Calu3 (cell line): ENCODE results near the gene DYNLT2. TPM values are rescaled to one million over a fixed set of nuclear protein-coding genes. Genes with fewer than 3 reads are reported as not detected.
"Not testable (repeated sequence)": the region's sequence is repeated elsewhere in the genome, so short reads cannot be mapped to it uniquely, and the experiment has no call there.

Source experiments
- BruUV-seq: library from RNA; stranded (reverse); fragments of 400-500 nt; replicated peaks from 2 replicates; lab custom pipeline; 2021; lab: Mats Ljungman, UMichigan
- CTCF ChIA-PET: fragments of 300-600 bp; sonication (Branson Sonifier 250); formaldehyde crosslinking; loops from one replicate; lab custom pipeline; 2022; ENCODE audit warnings: antibody characterized with exemption; lab: Charles Lee
- DNase-seq: peaks from one replicate; pipeline ENCODE4 v3.0.0; 2022
- H3K27ac Mint-ChIP-seq: one replicate; pipeline ENCODE4 v1.8.0; 2022; ENCODE audit warnings: mixed read lengths; ENCODE audit not compliant: unreplicated experiment
- H3K27me3 Mint-ChIP-seq: one replicate; pipeline ENCODE4 v1.8.0; 2022; ENCODE audit warnings: mixed read lengths; ENCODE audit not compliant: unreplicated experiment
- H3K36me3 Mint-ChIP-seq: one replicate; pipeline ENCODE4 v1.8.0; 2022; ENCODE audit warnings: mild to moderate bottlenecking, moderate library complexity, mixed read lengths; ENCODE audit not compliant: insufficient read depth, unreplicated experiment
- H3K4me1 Mint-ChIP-seq: one replicate; pipeline ENCODE4 v1.8.0; 2022; ENCODE audit warnings: mild to moderate bottlenecking, low read depth, mixed read lengths; ENCODE audit not compliant: unreplicated experiment
- H3K4me3 Mint-ChIP-seq: one replicate; pipeline ENCODE4 v1.8.0; 2022; ENCODE audit warnings: mild to moderate bottlenecking, low read depth, moderate library complexity, mixed read lengths; ENCODE audit not compliant: unreplicated experiment
- H3K9me3 Mint-ChIP-seq: one replicate; pipeline ENCODE4 v1.8.0; 2022; ENCODE audit warnings: low read depth, mixed read lengths; ENCODE audit not compliant: unreplicated experiment
- CTCF ChIP-seq: fragments of 200-600 bp; IDR thresholded peaks from one replicate; pipeline ENCODE4 v1.8.0; 2022; ENCODE audit warnings: antibody characterized with exemption; ENCODE audit not compliant: unreplicated experiment
- intact Hi-C: fragments of 100-400 bp; cut with micrococcal nuclease; formaldehyde crosslinking; loops from one replicate; pipeline ENCODE4 v1.10.0; 2022; ENCODE audit not compliant: unreplicated experiment
- total RNA-seq: library from RNA; stranded (reverse); gene quantifications from 2 replicates; pipeline ENCODE4 v1.2.3, GENCODE V29; 2022

DYNLT2 gene
- total RNA-seq, 1 experiment from 2014 or later: 3.4 TPM

GRCh38 chr6:169766921-169767736 lies 15.8 kb upstream of the DYNLT2 start:
- H3K36me3 Mint-ChIP-seq: peaks cover 13% of the 10 kb centered on the region
- DNase-seq: no peak
- no peaks in the 10 kb centered on the region for H3K4me1 Mint-ChIP-seq
- no peak for TF ChIP-seq CTCF
- intact Hi-C loops: no loop called here
- no peaks in the 10 kb centered on the region for H3K27me3 Mint-ChIP-seq
- no peak overlapping the region for H3K4me3 Mint-ChIP-seq
- H3K27ac Mint-ChIP-seq: no peak overlapping the region
- H3K9me3 Mint-ChIP-seq: no peaks in the 10 kb centered on the region
- no TSS peak for BruUV-seq
- CTCF ChIA-PET: no interaction called here

- CTCF ChIA-PET: no interaction called here
- Mint-ChIP-seq H3K27ac (no peak overlapping the region), H3K27me3 (no peaks in the 10 kb centered on the region), H3K4me1 (no peaks in the 10 kb centered on the region), H3K9me3 (no peaks in the 10 kb centered on the region), H3K36me3 (peaks cover 13% of the 10 kb centered on the region), H3K4me3 (no peak overlapping the region)
- no peak for TF ChIP-seq CTCF
- BruUV-seq: no TSS peak
- DNase-seq: no peak
- intact Hi-C loops: no loop called here
Observed at GRCh38 chr6:169766232-169766631, 14.9 kb upstream of the DYNLT2 start.

GRCh38 chr6:169765789-169766188 lies 14.4 kb upstream of the DYNLT2 start:
- DNase-seq, H3K4me1 Mint-ChIP-seq, H3K27ac Mint-ChIP-seq, intact Hi-C loops, H3K4me3 Mint-ChIP-seq, BruUV-seq, CTCF ChIA-PET, H3K27me3 Mint-ChIP-seq, H3K9me3 Mint-ChIP-seq: not testable (repeated sequence)
- H3K36me3 Mint-ChIP-seq: peaks cover 13% of the 10 kb centered on the region

- no TSS peak for BruUV-seq
- no peak overlapping the region for H3K4me3 Mint-ChIP-seq
- TF ChIP-seq CTCF: no peak
- no peaks in the 10 kb centered on the region for H3K4me1 Mint-ChIP-seq
- H3K9me3 Mint-ChIP-seq: no peaks in the 10 kb centered on the region
- intact Hi-C loops: no loop called here
- no peak overlapping the region for H3K27ac Mint-ChIP-seq
- peaks cover 13% of the 10 kb centered on the region for H3K36me3 Mint-ChIP-seq
- no peak for DNase-seq
- H3K27me3 Mint-ChIP-seq: no peaks in the 10 kb centered on the region
- CTCF ChIA-PET: no interaction called here
Observed at GRCh38 chr6:169763881-169764280, 12.5 kb upstream of the DYNLT2 start.

- Mint-ChIP-seq H3K27ac (no peak overlapping the region), H3K4me3 (no peak overlapping the region), H3K4me1 (no peaks in the 10 kb centered on the region), H3K27me3 (no peaks in the 10 kb centered on the region), H3K36me3 (peaks cover 13% of the 10 kb centered on the region), H3K9me3 (no peaks in the 10 kb centered on the region)
- intact Hi-C loops: no loop called here
- BruUV-seq: no TSS peak
- DNase-seq: no peak
- CTCF ChIA-PET: no interaction called here
- TF ChIP-seq CTCF: no peak
Observed at GRCh38 chr6:169763308-169763707, 11.9 kb upstream of the DYNLT2 start.
